Mammary epithelial cell (primary cell): ENCODE results near the gene DTX3.
"Not testable (repeated sequence)": the region's sequence is repeated elsewhere in the genome, so short reads cannot be mapped to it uniquely, and the experiment has no call there.

Experiments
- CTCF ChIP-seq, 2 donors: IDR thresholded peaks in 1 of 2; conservative IDR thresholded peaks in 1 of 2; 2 replicates each; pipeline ENCODE4 v1.5.1; 2011 to 2012; ENCODE audit warnings: inconsistent platforms in 2 of 2, low read length in 2 of 2, mild to moderate bottlenecking in 2 of 2, control low read depth in 1 of 2, low read depth in 1 of 2; ENCODE audit not compliant: insufficient read depth in 1 of 2; ENCODE audit errors: extremely low read depth in 1 of 2
- EZH2 ChIP-seq: IDR thresholded peaks from 2 replicates; pipeline ENCODE4 v1.6.1; 2012; ENCODE audit warnings: low read length, inconsistent platforms, borderline replicate concordance

GRCh38 chr12:57656408-57656807 is 51.8 kb downstream of the DTX3 start:
- TF ChIP-seq EZH2; CTCF (conservative IDR thresholded peaks at IDR 0.05 in 1 of 2, IDR thresholded peaks at IDR 0.05 in 1 of 2; ENCODE audit: extremely low read depth in 1 of 2, insufficient read depth in 1 of 2, low read depth in 1 of 2, low read length in 2 of 2): not testable (repeated sequence)
